MM.1S (cell line): ENCODE measurements around the gene LY6G6C.

ENCODE experiments used
- DNase-seq: peaks from one replicate; pipeline ENCODE4 v3.0.0-alpha.2; 2015
- H2AFZ ChIP-seq: fragments of 300-600 bp; sonication (generic); 2 replicates; pipeline ENCODE4 v1.6.0; 2016; ENCODE audit warnings: antibody characterized with exemption, low read length
- H3F3A ChIP-seq: fragments of 300-600 bp; sonication (generic); 2 replicates; pipeline ENCODE4 v1.6.1; 2016; ENCODE audit warnings: mild to moderate bottlenecking, antibody characterized with exemption, low read length, moderate library complexity, mixed read lengths; ENCODE audit not compliant: insufficient read depth
- H3K27ac ChIP-seq: fragments of 300-600 bp; sonication (generic); 2 replicates; pipeline ENCODE4 v1.5.1; 2016; ENCODE audit warnings: mild to moderate bottlenecking, low read length
- H3K27me3 ChIP-seq: fragments of 300-600 bp; sonication (generic); replicated peaks from 2 replicates; pipeline ENCODE4 v1.6.0; 2016; ENCODE audit warnings: low read length; ENCODE audit not compliant: insufficient read depth
- H3K36me3 ChIP-seq: fragments of 300-600 bp; sonication (generic); replicated peaks from 2 replicates; pipeline ENCODE4 v1.6.1; 2016; ENCODE audit warnings: mild to moderate bottlenecking, low read length, mixed read lengths; ENCODE audit not compliant: insufficient read depth
- H3K4me1 ChIP-seq: fragments of 300-600 bp; sonication (generic); 2 replicates; pipeline ENCODE4 v1.6.1; 2016; ENCODE audit warnings: low read length, mixed read lengths
- H3K4me2 ChIP-seq: fragments of 300-600 bp; sonication (generic); 2 replicates; pipeline ENCODE4 v1.6.0; 2016; ENCODE audit warnings: low read depth, low read length
- H3K4me3 ChIP-seq: fragments of 300-600 bp; sonication (generic); 2 replicates; pipeline ENCODE4 v1.5.1; 2016; ENCODE audit warnings: low read length, mixed read lengths
- H3K79me2 ChIP-seq: fragments of 300-600 bp; sonication (generic); 2 replicates; pipeline ENCODE4 v1.6.1; 2016; ENCODE audit warnings: mixed run types, low read length, mixed read lengths
- H3K9ac ChIP-seq: fragments of 300-600 bp; sonication (generic); 2 replicates; pipeline ENCODE4 v1.6.1; 2016; ENCODE audit warnings: low read length, mixed read lengths
- H3K9me2 ChIP-seq: fragments of 300-600 bp; sonication (generic); replicated peaks from 2 replicates; pipeline ENCODE4 v1.6.1; 2016; ENCODE audit warnings: mild to moderate bottlenecking, low read length, mixed read lengths; ENCODE audit not compliant: insufficient read depth
- H3K9me3 ChIP-seq: fragments of 300-600 bp; sonication (generic); replicated peaks from 2 replicates; pipeline ENCODE4 v1.6.1; 2016; ENCODE audit warnings: mild to moderate bottlenecking, low read length, mixed read lengths; ENCODE audit not compliant: insufficient read depth
- H4K20me1 ChIP-seq: fragments of 300-600 bp; sonication (generic); 2 replicates; pipeline ENCODE4 v1.6.1; 2016; ENCODE audit warnings: mild to moderate bottlenecking, low read length, moderate library complexity, mixed read lengths; ENCODE audit not compliant: insufficient read depth
- EZH2 ChIP-seq: fragments of 300-600 bp; sonication (generic); optimal IDR thresholded peaks from 2 replicates; pipeline ENCODE3; 2017; ENCODE audit warnings: low read depth, mild to moderate bottlenecking, antibody characterized with exemption, low read length, mixed read lengths
- EZH2phosphoT487 ChIP-seq: fragments of 300-600 bp; sonication (generic); IDR thresholded peaks from 2 replicates; pipeline ENCODE4 v1.6.1; 2018; ENCODE audit warnings: antibody characterized with exemption, low read length
- TF ChIP-seq, protein P1 (sequence below): fragments of 300-600 bp; sonication (generic); IDR thresholded peaks from 2 replicates; pipeline ENCODE4 v1.5.1; 2016; ENCODE audit warnings: antibody characterized with exemption, low read length, mixed read lengths

LY6G6C gene

DNA sequence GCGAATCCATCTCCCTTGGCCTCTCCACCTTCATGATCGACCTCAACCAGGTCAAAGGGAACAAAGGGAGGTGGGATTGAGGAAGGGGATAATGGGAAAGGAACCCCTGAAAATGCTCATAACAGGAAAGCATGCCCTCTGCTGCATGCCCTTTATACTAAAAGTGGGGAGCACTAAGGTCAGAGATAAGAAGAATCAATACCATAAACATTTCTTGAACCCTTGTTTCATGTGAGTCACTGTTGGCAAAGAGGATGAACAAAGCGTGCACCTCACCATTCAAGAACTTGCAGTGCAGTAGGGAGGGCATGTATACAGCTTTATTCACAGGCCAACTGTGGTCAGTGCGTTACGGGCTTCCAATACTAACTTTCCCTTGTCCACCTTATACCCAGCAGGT, 39.2 kb upstream of the LY6G6C start:
- no peak for TF ChIP-seq EZH2phosphoT487
- no peak for TF ChIP-seq EZH2
- TF ChIP-seq, protein P1, sequence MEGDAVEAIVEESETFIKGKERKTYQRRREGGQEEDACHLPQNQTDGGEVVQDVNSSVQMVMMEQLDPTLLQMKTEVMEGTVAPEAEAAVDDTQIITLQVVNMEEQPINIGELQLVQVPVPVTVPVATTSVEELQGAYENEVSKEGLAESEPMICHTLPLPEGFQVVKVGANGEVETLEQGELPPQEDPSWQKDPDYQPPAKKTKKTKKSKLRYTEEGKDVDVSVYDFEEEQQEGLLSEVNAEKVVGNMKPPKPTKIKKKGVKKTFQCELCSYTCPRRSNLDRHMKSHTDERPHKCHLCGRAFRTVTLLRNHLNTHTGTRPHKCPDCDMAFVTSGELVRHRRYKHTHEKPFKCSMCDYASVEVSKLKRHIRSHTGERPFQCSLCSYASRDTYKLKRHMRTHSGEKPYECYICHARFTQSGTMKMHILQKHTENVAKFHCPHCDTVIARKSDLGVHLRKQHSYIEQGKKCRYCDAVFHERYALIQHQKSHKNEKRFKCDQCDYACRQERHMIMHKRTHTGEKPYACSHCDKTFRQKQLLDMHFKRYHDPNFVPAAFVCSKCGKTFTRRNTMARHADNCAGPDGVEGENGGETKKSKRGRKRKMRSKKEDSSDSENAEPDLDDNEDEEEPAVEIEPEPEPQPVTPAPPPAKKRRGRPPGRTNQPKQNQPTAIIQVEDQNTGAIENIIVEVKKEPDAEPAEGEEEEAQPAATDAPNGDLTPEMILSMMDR, result no peak
- H4K20me1 ChIP-seq, result no peaks in the 10 kb centered on the region
- no peaks in the 10 kb centered on the region for H3K9me3 ChIP-seq
- peaks cover 16% of the 10 kb centered on the region for H3K4me1 ChIP-seq
- H2AFZ ChIP-seq, result no peak overlapping the region
- no peak for DNase-seq
- no peaks in the 10 kb centered on the region for H3K9me2 ChIP-seq
- H3K36me3 ChIP-seq, result no peaks in the 10 kb centered on the region
- no peak overlapping the region for H3K9ac ChIP-seq
- H3K4me3 ChIP-seq, result no peak overlapping the region
- no peaks in the 10 kb centered on the region for H3K79me2 ChIP-seq
- H3K27ac ChIP-seq, result no peak overlapping the region
- no peaks in the 10 kb centered on the region for H3K27me3 ChIP-seq
- H3F3A ChIP-seq, result no peaks in the 10 kb centered on the region; the same call in 1 of the 2 replicates
- no peak overlapping the region for H3K4me2 ChIP-seq

DNA sequence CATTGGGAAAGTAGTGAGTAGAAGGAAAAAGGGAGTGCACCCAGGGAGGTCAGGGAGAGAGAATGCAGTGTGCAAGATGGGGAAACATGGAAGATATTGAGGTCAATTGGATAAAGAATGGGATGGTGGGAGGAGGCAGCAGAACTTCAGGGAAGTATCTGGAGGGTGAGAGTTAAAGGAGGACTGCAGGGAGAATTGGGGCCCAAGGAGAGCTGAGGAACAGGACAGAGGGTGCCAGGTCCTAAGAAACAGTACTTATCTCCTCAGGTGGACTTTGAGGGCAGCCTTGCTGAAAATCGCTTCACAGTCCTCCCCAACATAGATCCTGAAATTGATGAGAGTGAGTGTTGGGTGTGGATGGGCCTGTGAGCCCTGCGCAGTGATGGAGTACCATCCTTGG, 36.7 kb upstream of the LY6G6C start:
- DNase-seq, result no peak
- no peaks in the 10 kb centered on the region for H4K20me1 ChIP-seq
- H2AFZ ChIP-seq, result no peak overlapping the region
- H3K27me3 ChIP-seq, result no peaks in the 10 kb centered on the region
- no peaks in the 10 kb centered on the region for H3F3A ChIP-seq
- no peak overlapping the region for H3K4me3 ChIP-seq
- no peak for TF ChIP-seq EZH2phosphoT487
- no peaks in the 10 kb centered on the region for H3K9me3 ChIP-seq
- H3K36me3 ChIP-seq, result no peaks in the 10 kb centered on the region
- H3K79me2 ChIP-seq, result no peaks in the 10 kb centered on the region
- no peaks in the 10 kb centered on the region for H3K4me1 ChIP-seq
- H3K9ac ChIP-seq, result no peak overlapping the region
- H3K27ac ChIP-seq, result no peak overlapping the region
- no peaks in the 10 kb centered on the region for H3K9me2 ChIP-seq
- no peak overlapping the region for H3K4me2 ChIP-seq

DNA sequence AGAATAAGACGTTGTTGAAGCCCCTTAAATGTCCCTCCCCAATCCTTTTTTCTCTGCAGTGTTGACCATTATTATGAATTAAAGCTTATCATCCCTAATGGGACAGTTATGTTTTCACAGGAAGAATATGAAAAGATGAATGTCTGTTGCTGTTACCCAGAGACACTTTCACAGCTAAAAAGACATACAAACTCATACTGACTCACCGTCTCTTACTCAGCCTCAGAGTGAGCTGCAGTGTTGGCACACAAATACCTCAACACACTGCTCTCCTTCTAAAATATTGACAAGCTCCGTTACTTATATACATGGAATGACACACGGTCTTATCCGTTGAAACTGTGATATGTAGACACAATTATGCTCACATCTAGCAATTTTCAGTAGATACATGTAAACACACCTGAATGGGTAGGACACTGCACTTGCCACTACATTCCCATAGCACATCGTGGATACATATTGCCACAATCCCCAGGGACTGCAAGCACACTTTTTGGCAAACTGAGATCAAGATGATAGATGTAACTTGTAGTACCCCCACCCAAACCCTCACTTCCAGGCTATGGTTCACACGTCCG, 31.3 kb upstream of the LY6G6C start:
- Histone ChIP-seq H3F3A (no peaks in the 10 kb centered on the region), H2AFZ (no peak overlapping the region), H3K9ac (no peak overlapping the region), H4K20me1 (no peaks in the 10 kb centered on the region), H3K4me3 (no peak overlapping the region), H3K9me3 (no peaks in the 10 kb centered on the region), H3K27me3 (no peaks in the 10 kb centered on the region), H3K36me3 (no peaks in the 10 kb centered on the region), H3K4me2 (no peak overlapping the region), H3K27ac (no peak overlapping the region), H3K79me2 (no peaks in the 10 kb centered on the region), H3K9me2 (no peaks in the 10 kb centered on the region), H3K4me1 (no peaks in the 10 kb centered on the region)
- no peak for TF ChIP-seq EZH2
- TF ChIP-seq, protein P1, result no peak
- no peak for DNase-seq

DNA sequence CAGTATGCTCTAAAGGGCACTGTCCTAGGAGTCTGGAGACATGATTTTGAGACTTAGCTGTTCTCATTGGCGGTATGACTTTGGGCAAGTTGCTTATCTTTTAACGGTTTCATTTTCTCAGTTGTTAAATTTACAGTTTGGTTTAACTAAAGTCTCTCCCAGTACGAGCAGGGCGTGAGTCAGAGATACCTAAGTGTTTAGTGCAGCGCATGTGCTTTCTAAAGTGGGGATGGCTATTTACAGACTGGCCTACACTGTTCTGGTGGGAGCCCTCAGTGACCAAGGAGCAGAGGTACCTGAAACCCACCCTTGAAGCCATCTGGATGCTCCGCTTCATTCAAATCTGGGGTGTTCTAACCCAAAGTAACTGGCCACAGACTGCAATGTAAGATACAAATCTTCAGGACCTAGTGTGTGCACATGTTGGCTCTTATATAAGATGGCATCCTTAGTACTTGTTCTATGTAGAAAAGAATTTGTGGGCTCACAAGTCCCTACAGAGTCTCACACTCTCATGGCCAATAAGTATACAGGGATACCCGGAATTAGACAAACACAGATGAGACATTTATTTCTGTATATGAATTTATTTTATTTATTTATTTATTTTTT, 29.0 kb upstream of the LY6G6C start:
- no peaks in the 10 kb centered on the region for H3F3A ChIP-seq
- H3K27me3 ChIP-seq, result no peaks in the 10 kb centered on the region
- no peak overlapping the region for H3K9ac ChIP-seq
- no peak overlapping the region for H3K4me3 ChIP-seq
- H3K4me1 ChIP-seq, result no peaks in the 10 kb centered on the region
- H4K20me1 ChIP-seq, result no peaks in the 10 kb centered on the region
- no peaks in the 10 kb centered on the region for H3K9me3 ChIP-seq
- no peaks in the 10 kb centered on the region for H3K9me2 ChIP-seq
- H2AFZ ChIP-seq, result no peak overlapping the region
- H3K36me3 ChIP-seq, result no peaks in the 10 kb centered on the region
- DNase-seq, result no peak
- no peak overlapping the region for H3K4me2 ChIP-seq
- no peak for TF ChIP-seq EZH2
- TF ChIP-seq, protein P1, result no peak
- no peak for TF ChIP-seq EZH2phosphoT487
- H3K79me2 ChIP-seq, result no peaks in the 10 kb centered on the region
- no peak overlapping the region for H3K27ac ChIP-seq
